HepG2 (cell line): ENCODE results near the gene SMARCD1. TPM values are rescaled to one million over a fixed set of nuclear protein-coding genes. Genes with fewer than 3 reads are reported as not detected.

Source experiments
- CBX1 ChIP-seq: IDR thresholded peaks from one replicate; pipeline ENCODE4 v1.6.1; 2016; ENCODE audit warnings: antibody characterized with exemption, low read depth
- CEBPZ ChIP-seq: IDR thresholded peaks from 2 replicates; pipeline ENCODE4 v1.6.1; 2012; ENCODE audit warnings: low read length, improper control_type of control experiment
- CHCHD3 ChIP-seq: sonication (generic); formaldehyde crosslinking; IDR thresholded peaks from 2 replicates; pipeline ENCODE4 v1.8.0; 2022; ENCODE audit warnings: mild to moderate bottlenecking, missing genetic modification reagents, moderate library complexity
- ELF3 ChIP-seq: IDR thresholded peaks from 2 replicates; pipeline ENCODE4 v1.6.1; 2016; ENCODE audit warnings: missing genetic modification reagents, missing compliant biosample characterization
- FOXO1 ChIP-seq: sonication (generic); formaldehyde crosslinking; IDR thresholded peaks from 2 replicates; pipeline ENCODE4 v1.4.0; 2020; ENCODE audit warnings: missing genetic modification reagents
- ISL2 ChIP-seq: sonication (generic); formaldehyde crosslinking; IDR thresholded peaks from 2 replicates; pipeline ENCODE4 v1.5.0; 2020; ENCODE audit warnings: missing genetic modification reagents
- PAWR ChIP-seq: sonication (generic); formaldehyde crosslinking; IDR thresholded peaks from 2 replicates; pipeline ENCODE4 v1.4.0; 2020; ENCODE audit warnings: missing genetic modification reagents, mild to moderate bottlenecking, borderline replicate concordance
- PBX2 ChIP-seq: IDR thresholded peaks from 2 replicates; pipeline ENCODE4 v1.6.1; 2016; ENCODE audit warnings: control low read depth
- POGZ ChIP-seq: sonication (generic); formaldehyde crosslinking; IDR thresholded peaks from 2 replicates; pipeline ENCODE4 v1.4.0; 2020; ENCODE audit warnings: mild to moderate bottlenecking, missing genetic modification reagents
- RBFOX2 ChIP-seq: fragments of 200-400 bp; formaldehyde crosslinking; IDR thresholded peaks from 2 replicates; pipeline ENCODE4 v1.6.1; 2017; ENCODE audit warnings: low read depth, mild to moderate bottlenecking, low read length
- RNF2 ChIP-seq: fragments of 450-650 bp; conservative IDR thresholded peaks from 2 replicates; pipeline ENCODE4 v1.6.1; 2016; ENCODE audit warnings: low read depth
- SPEN ChIP-seq: sonication (generic); formaldehyde crosslinking; IDR thresholded peaks from 2 replicates; pipeline ENCODE4 v1.5.1; 2020; ENCODE audit warnings: low read depth, mild to moderate bottlenecking, missing genetic modification reagents
- TCF7L2 ChIP-seq: IDR thresholded peaks from 2 replicates; pipeline ENCODE4 v1.6.1; 2011; ENCODE audit warnings: mild to moderate bottlenecking, low read depth, low read length, moderate library complexity
- TEAD3 ChIP-seq: optimal IDR thresholded peaks from 2 replicates; pipeline ENCODE3; 2016; ENCODE audit warnings: borderline replicate concordance
- ZBTB33 ChIP-seq: sonication (generic); formaldehyde crosslinking; IDR thresholded peaks from 2 replicates; pipeline ENCODE4 v1.4.0; 2020; ENCODE audit warnings: missing genetic modification reagents
- ZFP36L1 ChIP-seq: sonication (generic); formaldehyde crosslinking; IDR thresholded peaks from 2 replicates; pipeline ENCODE4 v1.8.0; 2022; ENCODE audit warnings: mild to moderate bottlenecking, missing genetic modification reagents, moderate library complexity
- ZNF446 ChIP-seq: sonication (generic); formaldehyde crosslinking; IDR thresholded peaks from 2 replicates; pipeline ENCODE4 v1.5.0; 2020; ENCODE audit warnings: mild to moderate bottlenecking, missing genetic modification reagents
- ZNF563 ChIP-seq: sonication (generic); formaldehyde crosslinking; IDR thresholded peaks from 2 replicates; pipeline ENCODE4 v1.8.0; 2022; ENCODE audit warnings: mild to moderate bottlenecking, moderate library complexity, missing genetic modification reagents
- ZNF567 ChIP-seq: sonication (generic); formaldehyde crosslinking; IDR thresholded peaks from 2 replicates; pipeline ENCODE4 v1.8.1; 2023; ENCODE audit warnings: mild to moderate bottlenecking, missing genetic modification reagents, borderline replicate concordance
- ZNF746 ChIP-seq: sonication (generic); formaldehyde crosslinking; IDR thresholded peaks from 2 replicates; pipeline ENCODE4 v1.8.0; 2022; ENCODE audit warnings: mild to moderate bottlenecking, missing genetic modification reagents
- ZNF784 ChIP-seq: sonication (generic); formaldehyde crosslinking; IDR thresholded peaks from 2 replicates; pipeline ENCODE4 v1.5.1; 2020; ENCODE audit warnings: missing genetic modification reagents, mild to moderate bottlenecking, borderline replicate concordance
- ZSCAN25 ChIP-seq: sonication (generic); formaldehyde crosslinking; IDR thresholded peaks from 2 replicates; pipeline ENCODE4 v1.8.0; 2022; ENCODE audit warnings: mild to moderate bottlenecking, missing genetic modification reagents
- ZSCAN31 ChIP-seq: sonication (generic); formaldehyde crosslinking; IDR thresholded peaks from 2 replicates; pipeline ENCODE4 v1.5.0; 2020; ENCODE audit warnings: low read depth, mild to moderate bottlenecking, missing genetic modification reagents
- polyA plus RNA-seq, 8 experiments: library from polyadenylated mRNA; depleted of rRNA in 3 of 8; stranded (reverse) in 7 of 8; unstranded in 1 of 8; fragments of >200 nt; fragmentation: Illumina TruSeq in 4 of 8; extraction: Trizol in 4 of 8; gene quantifications; 2 replicates each; pipeline versions ENCODE4 v1.2.1 to v1.2.3, GENCODE V29; 2011 to 2016; ENCODE audit warnings: low read depth in 4 of 8, missing spikeins in 1 of 8, mixed read lengths in 1 of 8; ENCODE audit not compliant: insufficient read depth in 1 of 8
- total RNA-seq, 5 experiments: library from RNA; depleted of rRNA; stranded (reverse); fragments of >200 nt; fragmentation: Illumina TruSeq; extraction: Trizol; gene quantifications; 2 replicates each; pipeline ENCODE4 v1.2.3, GENCODE V29; 2016; ENCODE audit warnings: low read depth in 1 of 5

Gene SMARCD1
- total and polyA plus RNA-seq, 2 of the 13 experiments (the other 11 are each of a cell fraction or from before 2014, with no cell fraction given), result 51.7 to 54.6 TPM

- TF ChIP-seq SPEN (CRISPR knock-in tag), result 0 out of 2 replicates have a peak, but pooled peaks have one; percentile 1
- no peak for TF ChIP-seq POGZ (CRISPR knock-in tag)
- no peak for TF ChIP-seq ZFP36L1
- no peak for TF ChIP-seq TCF7L2
- TF ChIP-seq CHCHD3 (CRISPR knock-in tag), result 0 out of 2 replicates have a peak, but pooled peaks have one; percentile 0
- TF ChIP-seq ZNF567, result 0 out of 2 replicates have a peak, but pooled peaks have one; percentile 42
- peak; percentile 10; the same call in 1 of the 2 replicates for TF ChIP-seq ZNF563
- no peak for TF ChIP-seq FOXO1 (CRISPR knock-in tag)
- TF ChIP-seq RNF2, result 0 out of 2 replicates have a peak, but pooled peaks have one; percentile 9
- TF ChIP-seq ZNF746 (CRISPR knock-in tag), result no peak
- peak; percentile 4; the same call in 1 of the 2 replicates for TF ChIP-seq RBFOX2
- no peak for TF ChIP-seq CBX1
- TF ChIP-seq PAWR (CRISPR knock-in tag), result no peak
- no peak for TF ChIP-seq ZBTB33 (CRISPR knock-in tag)
- TF ChIP-seq ISL2 (CRISPR knock-in tag), result 0 out of 2 replicates have a peak, but pooled peaks have one; percentile 39
- 0 out of 2 replicates have a peak, but pooled peaks have one; percentile 49 for TF ChIP-seq ZSCAN25
- no peak; the same call in 1 of the 2 replicates for TF ChIP-seq ZSCAN31
- peak; percentile 64 for TF ChIP-seq TEAD3 (CRISPR knock-in tag)
- TF ChIP-seq PBX2, result no peak
- TF ChIP-seq CEBPZ, result no peak
- 0 out of 2 replicates have a peak, but pooled peaks have one; percentile 64 for TF ChIP-seq ZNF446 (CRISPR knock-in tag)
- TF ChIP-seq ZNF784 (CRISPR knock-in tag), result 0 out of 2 replicates have a peak, but pooled peaks have one; percentile 15
- peak; percentile 34; the same call in 1 of the 2 replicates for TF ChIP-seq ELF3 (CRISPR knock-in tag)
These were observed 27.5 kb downstream of the SMARCD1 start (continued) for GRCh38 chr12:50112456-50113218.
